ENCODE data around the gene REEP3.
"Not testable (repeated sequence)": the region's sequence is repeated elsewhere in the genome, so short reads cannot be mapped to it uniquely, and the experiment has no call there.

REEP3 gene

GRCh38 chr10:63657761-63658160 is 136.6 kb downstream of the REEP3 start:
- ATAC-seq, result no peak
- TF ChIP-seq ZC3H10 (CRISPR knock-in tag; IDR thresholded peaks at IDR 0.05) (no peak), ZFP30 (CRISPR knock-in tag; IDR thresholded peaks at IDR 0.05) (no peak), PATZ1 (CRISPR knock-in tag; IDR thresholded peaks at IDR 0.05; ENCODE audit: borderline replicate concordance) (no peak), SNAI2 (CRISPR knock-in tag; IDR thresholded peaks at IDR 0.05) (no peak), ZNF70 (CRISPR knock-in tag; IDR thresholded peaks at IDR 0.05) (no peak), TCF4 (CRISPR knock-in tag; IDR thresholded peaks at IDR 0.05; ENCODE audit: borderline replicate concordance) (no peak), ZNF8 (CRISPR knock-in tag; IDR thresholded peaks at IDR 0.05) (no peak), TOX (CRISPR knock-in tag; IDR thresholded peaks at IDR 0.05; ENCODE audit: borderline replicate concordance) (no peak), CREB5 (CRISPR knock-in tag; IDR thresholded peaks at IDR 0.05; ENCODE audit: low read depth) (no peak), CSDC2 (CRISPR knock-in tag; IDR thresholded peaks at IDR 0.05) (no peak), ZNF565 (CRISPR knock-in tag; conservative IDR thresholded peaks at IDR 0.05; ENCODE audit: low read depth) (no peak), ISL1 (CRISPR knock-in tag; IDR thresholded peaks at IDR 0.05) (no peak)

- not testable (repeated sequence) for ATAC-seq
Measured at GRCh38 chr10:63660941-63661340, 139.7 kb downstream of the REEP3 start.

GRCh38 chr10:63661347-63661746 is 140.1 kb downstream of the REEP3 start:
- no peak for TF ChIP-seq TCF4 (CRISPR knock-in tag; IDR thresholded peaks at IDR 0.05; ENCODE audit: borderline replicate concordance)
- TF ChIP-seq TOX (CRISPR knock-in tag; IDR thresholded peaks at IDR 0.05; ENCODE audit: borderline replicate concordance), result no peak
- TF ChIP-seq CREB5 (CRISPR knock-in tag; IDR thresholded peaks at IDR 0.05; ENCODE audit: low read depth), result no peak
- no peak for TF ChIP-seq ZFP30 (CRISPR knock-in tag; IDR thresholded peaks at IDR 0.05)
- no peak for TF ChIP-seq PATZ1 (CRISPR knock-in tag; IDR thresholded peaks at IDR 0.05; ENCODE audit: borderline replicate concordance)
- no peak for ATAC-seq

GRCh38 chr10:63664341-63664885 is 143.2 kb downstream of the REEP3 start:
- no peak for ATAC-seq
- no peak for TF ChIP-seq RARB (CRISPR knock-in tag; IDR thresholded peaks at IDR 0.05)
- no peak for TF ChIP-seq BACH2 (CRISPR knock-in tag; IDR thresholded peaks at IDR 0.05; ENCODE audit: borderline replicate concordance)
- no peak for TF ChIP-seq ZFP3 (CRISPR knock-in tag; IDR thresholded peaks at IDR 0.05)
- no peak for TF ChIP-seq PPARA (CRISPR knock-in tag; IDR thresholded peaks at IDR 0.05; ENCODE audit: borderline replicate concordance)
- no peak for TF ChIP-seq GLIS3 (CRISPR knock-in tag; IDR thresholded peaks at IDR 0.05)
- no peak for TF ChIP-seq ZNF70 (CRISPR knock-in tag; IDR thresholded peaks at IDR 0.05)
- TF ChIP-seq TOX (CRISPR knock-in tag; IDR thresholded peaks at IDR 0.05; ENCODE audit: borderline replicate concordance), result no peak
- TF ChIP-seq ARNTL (CRISPR knock-in tag; IDR thresholded peaks at IDR 0.05; ENCODE audit: borderline replicate concordance, low read depth), result no peak
- no peak for TF ChIP-seq CREB5 (CRISPR knock-in tag; IDR thresholded peaks at IDR 0.05; ENCODE audit: low read depth)
- no peak for TF ChIP-seq OSR1 (CRISPR knock-in tag; IDR thresholded peaks at IDR 0.05)
- no peak for TF ChIP-seq ISL1 (CRISPR knock-in tag; IDR thresholded peaks at IDR 0.05)
- TF ChIP-seq ZFP30 (CRISPR knock-in tag; IDR thresholded peaks at IDR 0.05), result no peak
- TF ChIP-seq ZC3H10 (CRISPR knock-in tag; IDR thresholded peaks at IDR 0.05), result no peak
- no peak for TF ChIP-seq TCF4 (CRISPR knock-in tag; IDR thresholded peaks at IDR 0.05; ENCODE audit: borderline replicate concordance)
- no peak for TF ChIP-seq SNAI2 (CRISPR knock-in tag; IDR thresholded peaks at IDR 0.05)
- TF ChIP-seq PATZ1 (CRISPR knock-in tag; IDR thresholded peaks at IDR 0.05; ENCODE audit: borderline replicate concordance), result no peak
- TF ChIP-seq ZNF565 (CRISPR knock-in tag; conservative IDR thresholded peaks at IDR 0.05; ENCODE audit: low read depth), result no peak
- TF ChIP-seq CSRNP3 (CRISPR knock-in tag; IDR thresholded peaks at IDR 0.05), result no peak

Data from SK-N-SH treated with all-trans-retinoic acid at 6 μM for 48 hours (cell line).